AG08396 (cell line): ENCODE data around the gene EME2.
A peak's percentile ranks its signal among the peaks of the same experiment; 100 is the strongest.
"Not testable (repeated sequence)": the region's sequence is repeated elsewhere in the genome, so short reads cannot be mapped to it uniquely, and the experiment has no call there.

Experiments
- DNase-seq: peaks from one replicate; pipeline ENCODE4 v3.0.0; 2012; ENCODE audit warnings: low spot score, mixed read lengths

EME2 gene

DNA sequence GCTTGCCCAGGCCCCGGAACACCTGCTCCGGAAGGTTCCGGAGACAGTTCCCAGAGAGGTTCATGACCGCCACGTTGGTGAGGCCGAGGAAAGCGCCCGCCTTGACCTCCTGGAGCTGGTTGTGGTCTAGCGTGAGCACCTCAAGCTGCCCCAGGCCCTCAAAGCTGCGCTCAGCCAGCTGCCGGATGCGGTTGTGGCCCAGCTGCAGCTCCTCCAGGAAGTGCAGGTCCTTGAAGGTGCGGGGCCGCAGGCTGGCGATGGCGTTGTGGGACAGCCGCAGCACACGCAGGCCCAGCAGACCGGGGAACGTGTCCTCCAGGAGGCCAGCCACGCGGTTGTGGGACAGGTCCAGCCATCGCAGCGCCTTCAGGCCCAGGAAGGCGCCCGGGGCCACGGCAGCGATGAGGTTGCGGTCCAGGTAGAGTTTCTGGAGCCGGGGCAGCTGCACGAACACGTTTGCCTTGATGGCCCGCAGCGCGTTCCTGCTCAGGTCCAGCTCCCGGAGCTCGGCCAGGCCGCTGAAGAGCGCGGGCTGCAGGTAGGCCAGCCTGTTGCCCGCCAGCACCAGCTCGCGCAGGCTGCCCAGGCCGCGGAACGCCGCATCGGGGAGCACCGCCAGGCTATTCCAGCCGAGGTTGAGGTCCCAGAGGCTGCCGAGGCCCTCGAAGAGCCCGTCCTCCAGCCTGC is 18.8 kb downstream of the EME2 start:
- DNase-seq, result no peak

DNA sequence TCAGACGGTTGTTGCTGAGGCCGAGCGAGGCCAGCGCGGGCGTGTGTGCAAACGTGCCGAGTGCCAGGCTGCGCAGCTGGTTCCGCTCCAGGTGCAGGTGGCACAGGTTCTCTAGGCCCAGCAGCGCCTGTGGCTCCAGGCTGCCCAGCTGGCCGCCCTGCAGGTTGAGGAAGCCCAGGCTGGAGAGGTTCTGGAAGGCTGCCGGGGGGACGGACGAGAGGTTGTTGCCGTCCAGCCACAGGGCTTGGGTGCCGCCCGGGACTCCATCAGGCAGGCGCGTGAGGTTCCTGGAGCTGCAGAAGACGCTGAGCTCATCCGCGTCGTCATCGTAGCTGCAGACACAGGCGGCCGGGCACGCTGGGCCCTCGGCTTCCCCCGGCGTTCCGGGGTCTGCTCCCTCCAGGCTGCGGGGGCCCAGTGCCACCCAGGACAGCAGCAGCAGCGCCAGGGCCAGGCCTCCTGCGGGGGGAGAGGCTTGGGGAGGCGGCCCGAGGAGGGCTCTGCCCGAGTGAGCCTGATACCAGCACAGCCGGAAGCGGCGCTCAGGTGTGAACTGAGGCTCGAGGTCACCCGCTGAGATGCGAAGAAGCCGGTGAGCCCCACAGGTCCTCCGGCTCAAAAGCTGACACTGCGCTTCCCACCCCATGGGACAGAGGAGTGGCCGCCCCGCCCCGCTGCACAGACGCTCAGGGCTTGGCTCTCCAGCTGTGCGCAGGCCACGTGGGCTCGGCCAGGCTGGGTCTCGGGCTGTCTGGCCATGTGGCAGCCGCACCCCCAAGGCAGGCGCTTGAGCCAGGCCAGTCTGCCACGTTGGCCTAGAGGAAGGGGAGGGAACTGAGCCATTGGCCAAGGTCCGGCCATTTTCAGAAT is 19.6 kb downstream of the EME2 start:
- no peak for DNase-seq

DNA sequence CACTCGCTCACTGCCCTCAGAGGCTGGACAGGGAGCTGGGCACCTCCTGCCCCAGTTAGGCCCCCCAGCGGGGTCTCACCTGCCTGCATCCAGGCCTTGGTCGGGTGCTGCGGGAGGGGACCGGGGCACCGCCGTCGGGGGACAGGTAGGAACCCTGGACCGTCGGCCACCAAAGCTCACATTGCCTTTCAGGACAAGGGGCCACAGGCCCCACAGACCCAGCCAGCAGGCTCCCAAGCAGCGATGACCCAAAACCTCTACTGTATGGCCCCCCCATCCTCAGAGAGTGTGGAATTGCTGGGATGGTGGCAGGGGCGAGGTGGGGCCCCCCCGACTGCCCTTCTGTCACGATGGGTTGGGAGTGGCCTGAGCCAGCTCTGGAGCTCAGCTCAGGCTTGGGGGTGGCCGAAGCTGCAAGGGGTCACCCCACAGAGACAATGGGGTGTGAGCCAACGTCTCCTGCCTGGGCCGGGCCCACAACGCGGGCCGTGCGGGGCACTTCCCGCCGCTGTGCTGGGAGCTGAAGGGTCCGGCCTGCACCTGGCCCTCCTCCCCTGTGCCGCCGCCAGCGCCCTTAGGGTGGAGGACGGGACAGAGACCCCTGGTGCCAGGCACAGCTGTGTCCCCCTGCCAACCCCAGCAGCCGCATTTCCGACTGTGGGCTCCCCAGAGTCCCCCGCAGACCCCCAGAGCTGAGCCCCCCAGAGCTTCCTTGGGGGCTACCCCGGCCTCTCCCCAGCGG is 20.4 kb downstream of the EME2 start:
- DNase-seq, result no peak

DNA sequence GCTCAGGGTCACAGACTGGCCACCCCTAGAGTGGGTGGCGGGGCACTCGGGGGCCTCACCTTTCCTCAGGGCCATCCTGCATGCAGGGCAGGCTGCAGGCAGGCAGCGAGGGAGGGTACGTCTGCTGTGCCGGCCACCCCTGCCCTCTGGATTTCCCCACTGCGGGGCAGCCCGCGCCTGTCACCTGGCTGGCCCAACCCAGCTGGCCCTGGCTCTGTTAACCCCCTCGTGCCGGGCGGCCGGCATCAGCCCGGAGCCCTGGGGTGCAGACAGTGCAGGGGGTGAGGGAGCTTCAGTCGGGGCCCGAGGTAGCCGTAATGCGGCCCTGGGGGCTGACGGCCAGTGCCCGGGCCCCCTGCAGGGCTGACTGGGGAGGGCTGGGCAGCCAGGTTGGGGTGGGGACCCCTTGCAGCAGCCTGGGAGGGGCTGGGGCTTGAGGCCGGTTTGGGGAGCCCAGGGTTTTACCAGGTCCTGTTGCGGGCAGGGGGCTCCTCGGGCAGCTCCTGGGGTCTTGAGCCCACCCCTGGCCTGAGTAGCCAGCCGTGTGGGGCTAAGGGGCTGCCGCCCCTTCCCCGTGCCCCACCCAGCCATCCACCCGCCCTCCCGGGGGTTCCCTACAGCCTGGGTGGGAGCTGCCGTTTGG is 21.1 kb downstream of the EME2 start, which contains the start of gene IGFALS:
Gene IGFALS, minus strand, starts transcription at position 128 of the 643 bp plus-strand sequence. Its CDS starts 53 bp downstream, at position 75.
- no peak for DNase-seq

DNA sequence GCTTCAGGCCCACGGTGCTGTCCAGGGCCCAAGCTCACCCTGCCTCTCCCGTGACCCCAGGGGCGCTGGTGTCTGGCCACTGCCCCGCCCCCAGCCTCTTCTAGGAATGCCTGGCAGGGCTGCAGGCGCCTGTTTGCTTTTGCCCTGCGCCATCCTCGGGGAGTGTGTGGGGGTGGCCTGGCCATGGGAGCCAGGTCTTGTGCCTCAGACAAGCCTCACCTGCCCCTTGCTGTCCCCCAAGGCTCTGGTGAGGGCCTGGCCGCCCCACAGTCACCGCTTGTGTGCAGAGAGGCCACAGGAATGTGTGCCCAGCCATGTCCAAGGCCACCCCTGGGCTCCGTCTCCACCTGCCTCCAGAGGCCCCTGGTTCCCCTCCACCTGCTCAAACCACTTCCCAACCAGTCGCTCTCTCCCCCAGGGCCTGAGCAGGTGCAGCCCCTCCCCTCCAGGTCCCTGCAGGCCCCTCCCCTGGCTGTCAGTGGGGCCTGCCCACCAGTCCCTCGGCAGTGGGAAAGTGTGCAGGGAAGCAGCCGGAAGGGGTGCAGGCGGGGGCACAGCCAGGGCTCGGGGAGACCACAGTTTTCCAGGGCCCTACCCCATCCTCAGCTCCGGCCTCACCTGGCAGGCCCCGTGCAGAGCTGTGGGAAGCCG is 21.7 kb downstream of the EME2 start:
- no peak for DNase-seq

DNA sequence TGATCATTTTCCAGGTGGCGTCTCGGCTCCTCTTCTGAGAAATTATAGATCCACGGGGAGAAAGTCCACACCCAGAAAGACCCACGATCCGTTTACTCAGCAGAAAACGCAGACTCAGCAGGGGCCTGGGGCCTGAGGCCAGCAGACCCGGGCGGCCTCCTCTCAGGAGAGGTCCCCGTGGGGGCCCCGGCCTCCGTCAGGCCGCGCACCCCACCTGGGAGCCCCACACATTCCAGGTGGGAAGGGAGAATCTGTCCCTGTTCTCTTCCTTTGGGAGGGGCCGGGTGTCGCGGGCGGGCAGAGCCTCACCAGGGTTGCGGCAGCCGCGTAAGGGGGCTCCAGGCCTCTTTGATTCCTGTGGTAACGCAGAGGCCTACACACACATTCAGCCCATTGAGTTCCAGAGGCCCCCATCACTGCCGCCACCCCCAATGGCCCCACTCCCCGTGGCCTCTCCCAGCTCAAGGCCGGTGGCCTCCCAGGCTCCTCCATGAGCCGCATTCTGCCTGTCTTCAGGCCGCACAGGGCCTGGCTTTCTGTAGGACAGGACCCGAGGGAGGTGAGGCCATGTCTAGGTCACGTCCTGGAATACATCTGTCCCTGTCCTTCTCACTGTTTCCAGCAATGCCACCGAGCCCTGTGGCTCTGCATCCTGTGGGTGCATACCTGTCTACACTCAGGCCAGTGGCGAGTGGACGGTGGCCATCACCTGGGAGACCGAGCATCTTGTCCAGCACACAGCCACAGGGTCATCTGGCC is 22.5 kb downstream of the EME2 start:
- DNase-seq, result no peak

DNA sequence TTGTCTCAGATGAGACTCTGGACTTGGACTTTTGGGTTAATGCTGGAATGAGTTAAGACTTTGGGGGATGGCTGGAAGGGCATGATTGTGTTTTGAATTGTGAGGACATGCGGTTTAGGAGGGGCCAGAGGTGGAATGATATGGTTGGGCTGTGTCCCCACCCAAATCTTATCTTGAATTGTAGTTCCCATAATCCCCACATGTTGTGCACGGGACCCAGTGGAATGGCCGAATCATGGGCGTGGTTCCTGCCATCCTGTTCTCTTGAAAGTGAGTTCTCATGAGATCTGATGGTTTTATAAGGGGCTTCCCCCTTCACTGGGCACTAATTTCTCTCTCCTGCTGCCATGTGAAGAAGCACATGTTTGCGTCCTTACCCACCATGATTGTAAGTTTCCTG is 26.7 kb downstream of the EME2 start:
- not testable (repeated sequence) for DNase-seq

DNA sequence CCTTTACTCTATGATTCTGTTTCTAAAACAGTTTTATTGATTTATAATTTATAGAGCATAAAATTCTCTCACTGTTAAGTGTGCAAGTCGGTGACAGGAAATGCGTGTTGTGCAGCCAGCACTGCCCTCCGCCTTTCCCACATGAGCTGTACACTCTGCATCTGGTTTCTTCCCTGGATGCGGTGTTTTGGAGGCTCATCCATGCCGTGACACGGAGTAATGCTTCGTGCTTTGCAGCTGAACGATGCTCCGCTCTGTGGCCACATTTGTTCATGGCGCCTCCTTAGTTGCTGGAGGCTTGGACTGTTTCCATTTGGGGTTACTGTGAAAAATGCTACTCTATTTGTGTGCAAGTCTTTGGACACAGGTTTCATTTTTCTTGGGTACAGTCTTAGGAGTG is 28.1 kb downstream of the EME2 start:
- peak; percentile 49 for DNase-seq

DNA sequence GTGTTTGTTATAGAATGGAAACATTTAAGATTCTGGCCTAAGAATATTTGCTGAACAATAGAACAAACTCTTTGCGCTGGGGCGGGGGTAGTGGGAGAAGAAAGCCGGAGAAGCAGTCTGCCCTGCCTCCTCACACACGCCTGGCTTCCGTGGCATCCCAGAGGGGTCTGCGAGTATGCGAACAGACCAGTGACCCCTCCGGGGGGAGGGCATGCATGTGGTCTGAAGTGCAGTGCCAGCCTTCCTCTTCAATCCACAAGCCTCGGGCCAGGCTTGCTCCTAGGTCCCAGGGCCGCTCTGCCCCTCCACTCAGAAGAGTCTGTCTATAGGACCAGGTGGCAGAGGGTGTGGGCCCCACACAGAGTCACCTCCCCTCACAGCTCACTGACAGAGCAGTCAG is 35.0 kb downstream of the EME2 start:
- DNase-seq, result no peak

DNA sequence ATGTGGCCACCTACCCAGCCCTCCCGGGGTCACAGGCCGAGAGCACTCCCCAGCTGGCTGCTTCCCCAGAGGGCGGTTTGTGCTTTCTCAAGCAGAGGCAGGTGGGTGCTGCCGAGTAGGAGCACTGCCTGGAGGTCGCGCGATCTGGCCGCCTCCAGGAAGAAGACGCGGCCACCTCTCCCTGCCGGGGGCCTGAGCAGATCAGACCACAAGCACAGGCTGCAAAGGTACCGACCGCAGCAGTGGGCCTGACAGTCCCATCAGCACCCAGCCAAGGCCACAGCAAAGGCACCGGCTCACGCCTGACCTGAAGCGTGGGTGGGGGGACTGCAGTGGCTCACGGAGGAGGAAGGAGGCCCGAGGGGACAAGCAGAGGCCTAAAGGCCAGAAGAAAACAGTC is 36.1 kb downstream of the EME2 start:
- DNase-seq, result no peak

DNA sequence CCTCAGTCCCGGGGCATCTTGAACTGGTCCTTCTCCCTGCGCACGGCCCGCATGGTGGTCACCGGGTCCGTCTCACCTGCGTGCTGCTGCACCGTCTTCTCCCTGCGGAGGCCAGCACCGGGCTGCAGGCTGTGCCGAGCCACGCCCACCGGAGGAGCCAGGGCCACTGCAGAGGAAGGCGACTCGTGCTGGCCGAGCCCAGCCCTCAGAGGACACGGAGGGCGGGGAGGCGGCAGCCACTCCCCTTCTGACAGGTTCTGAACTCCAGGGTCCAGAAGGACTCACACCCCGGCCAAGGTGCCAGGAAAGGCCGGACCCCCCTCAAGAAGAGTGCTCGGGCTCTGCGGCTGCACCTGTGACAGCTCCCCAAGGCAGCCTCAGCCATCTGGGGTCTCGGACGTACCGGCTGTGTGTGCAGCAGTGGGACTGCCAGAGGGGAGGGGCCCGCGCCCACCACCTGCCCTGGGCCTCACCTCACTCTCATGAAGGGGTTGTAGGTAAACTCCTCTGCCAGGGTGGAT is 36.7 kb downstream of the EME2 start:
- DNase-seq, result no peak

DNA sequence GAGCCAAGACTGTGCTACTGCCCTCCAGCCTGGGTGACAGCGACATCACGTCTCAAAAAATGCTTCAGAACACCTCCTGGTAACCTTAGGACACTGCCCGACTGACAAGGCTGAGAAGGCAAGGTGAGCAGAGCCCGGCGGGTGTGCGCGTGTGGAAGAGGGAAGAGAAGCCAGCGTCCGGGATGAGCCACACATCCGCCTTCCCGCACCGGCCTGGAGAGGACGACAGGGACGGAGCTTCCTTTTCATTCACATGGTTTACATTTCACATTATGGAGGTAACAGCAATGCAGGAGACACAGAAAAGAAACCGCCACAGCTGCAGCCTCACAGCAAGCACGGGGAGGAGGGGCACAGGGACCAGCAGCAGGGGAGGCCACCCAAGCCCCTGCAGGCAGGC is 37.5 kb downstream of the EME2 start:
- no peak for DNase-seq

DNA sequence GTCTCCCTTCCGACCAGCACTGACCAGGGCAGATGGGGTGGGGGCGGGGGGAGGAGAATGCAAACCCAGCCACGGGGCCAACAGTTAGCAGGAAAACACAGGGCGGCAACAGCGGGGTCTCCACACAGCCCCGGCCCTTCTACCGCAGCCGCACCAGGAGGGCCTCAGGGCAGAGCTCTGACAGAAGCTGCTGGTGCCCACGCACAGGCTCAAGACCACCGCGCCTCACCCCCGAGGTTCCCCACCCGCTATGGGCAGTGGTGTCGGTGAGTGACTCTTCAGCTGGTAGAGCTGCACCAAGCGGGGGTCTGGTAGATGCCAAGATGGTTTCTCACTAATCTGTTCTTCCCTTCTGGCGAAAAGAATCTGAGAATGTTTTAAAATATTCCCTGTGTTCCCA is 37.9 kb downstream of the EME2 start:
- no peak for DNase-seq

DNA sequence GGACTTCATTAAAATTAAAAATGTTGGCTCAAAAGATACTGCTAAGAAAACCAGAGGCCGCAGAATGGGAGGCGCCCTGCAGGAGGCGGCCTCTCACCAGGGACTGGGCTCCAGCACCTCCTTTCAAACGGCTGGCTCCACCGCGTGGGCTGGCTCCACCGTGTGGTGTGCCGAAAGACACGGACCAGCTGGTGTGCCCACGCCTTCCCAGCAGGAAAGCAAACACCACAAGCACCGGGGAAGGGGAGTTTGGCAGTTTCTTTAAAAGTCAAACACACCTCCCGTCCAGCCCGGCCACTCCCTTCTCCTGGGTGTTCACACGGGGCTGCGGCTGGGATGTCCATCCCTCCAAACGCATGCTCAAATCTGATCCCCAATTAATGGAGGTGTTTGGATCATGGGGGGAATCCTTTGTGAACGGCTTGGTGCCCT is 40.1 kb downstream of the EME2 start:
- peak; percentile 93 for DNase-seq

DNA sequence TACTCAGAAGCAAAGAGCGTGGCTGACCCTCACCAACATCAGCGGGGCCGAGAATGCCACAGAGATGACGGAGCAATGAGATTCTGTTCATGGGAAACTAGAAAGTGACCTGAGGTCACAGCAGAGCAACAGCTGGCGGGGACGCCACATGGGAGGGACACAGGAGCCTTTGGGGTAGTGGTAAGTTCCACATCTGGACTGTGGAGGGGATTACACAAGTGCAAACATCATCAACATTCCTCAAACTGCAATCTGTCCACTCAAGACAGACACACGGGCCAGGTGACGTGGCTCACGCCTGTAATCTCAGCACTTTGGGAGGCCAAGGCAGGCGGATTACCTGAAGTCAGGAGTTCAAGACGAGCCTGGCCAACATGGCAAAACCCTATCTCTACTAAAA is 42.9 kb downstream of the EME2 start:
- no peak for DNase-seq

DNA sequence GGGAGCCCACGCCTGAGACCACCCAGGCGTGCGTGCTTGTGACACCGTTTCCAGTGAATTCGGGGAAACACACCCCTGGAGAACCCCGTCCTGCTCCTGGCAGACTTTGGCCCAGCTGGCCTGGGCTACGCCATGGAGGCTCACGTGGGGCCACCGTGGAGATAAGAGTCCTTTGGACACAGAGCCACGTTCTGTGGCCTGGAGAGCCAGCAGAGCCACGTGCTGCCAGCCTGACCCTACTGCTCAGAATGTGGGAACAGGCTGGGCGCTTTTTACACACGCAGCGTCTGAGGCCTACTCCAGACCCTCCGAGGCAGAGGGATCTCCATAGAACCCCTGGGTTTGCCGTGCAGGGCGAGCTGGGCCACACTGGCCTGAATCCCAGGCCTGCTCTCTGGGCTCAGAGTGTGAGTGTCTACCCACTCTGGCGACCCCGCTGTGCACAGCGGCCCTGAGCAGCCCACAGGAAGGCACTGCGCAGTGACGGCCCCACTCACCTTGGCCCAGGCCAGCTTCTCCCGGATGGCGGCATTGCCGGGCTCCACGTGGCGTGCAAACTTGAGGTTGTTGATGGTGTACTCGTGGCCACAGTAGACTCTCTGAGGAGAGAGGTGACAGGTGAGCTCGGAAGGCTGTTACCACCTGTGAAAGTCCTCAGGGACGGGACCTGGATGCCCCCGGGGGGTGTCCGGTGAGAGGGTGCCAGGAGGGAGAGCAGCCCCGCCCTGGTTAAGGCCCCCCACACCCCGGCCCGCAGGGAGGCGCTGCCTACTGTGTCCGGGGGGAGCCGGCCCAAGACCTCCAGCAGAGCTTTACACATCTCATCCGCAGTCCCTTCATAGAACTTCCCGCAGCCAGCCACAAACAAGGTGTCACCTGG is 44.0 kb downstream of the EME2 start:
- DNase-seq, result no peak

DNA sequence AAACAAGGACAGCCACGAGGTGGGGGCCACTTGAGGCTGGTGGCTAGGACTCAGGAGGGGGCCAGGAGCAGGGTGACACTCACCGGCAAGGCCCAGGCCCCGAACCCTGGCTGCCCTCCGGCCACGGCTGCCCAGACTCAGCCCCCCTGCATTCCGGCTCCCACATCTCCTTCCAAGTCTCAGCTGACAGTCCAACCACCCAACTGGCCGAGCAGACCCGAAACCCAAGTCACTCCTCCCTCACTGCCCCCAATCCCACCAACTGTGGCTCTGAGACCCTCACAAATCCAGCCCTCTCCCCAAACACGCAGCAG is 44.6 kb downstream of the EME2 start:
- no peak for DNase-seq

DNA sequence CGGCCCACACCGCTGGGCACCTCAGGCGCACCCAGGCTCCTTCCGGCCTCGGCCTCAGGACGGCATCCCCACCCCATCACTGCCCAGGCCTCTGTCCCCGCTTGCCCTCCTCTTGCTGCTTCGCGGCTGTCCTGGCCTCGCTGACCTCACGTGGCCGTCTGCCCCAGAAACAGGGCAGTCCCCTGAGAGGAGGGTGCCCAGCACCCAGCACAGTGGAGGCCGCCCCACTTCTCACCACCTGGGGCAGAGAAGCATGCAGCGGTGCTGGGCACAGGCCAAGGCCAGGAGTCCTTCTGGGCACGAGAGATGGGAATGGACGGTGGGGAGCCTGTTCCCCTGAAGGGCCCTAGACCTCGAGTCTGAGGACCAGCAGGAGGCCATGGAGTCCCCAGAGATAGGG is 45.1 kb downstream of the EME2 start:
- DNase-seq, result no peak

DNA sequence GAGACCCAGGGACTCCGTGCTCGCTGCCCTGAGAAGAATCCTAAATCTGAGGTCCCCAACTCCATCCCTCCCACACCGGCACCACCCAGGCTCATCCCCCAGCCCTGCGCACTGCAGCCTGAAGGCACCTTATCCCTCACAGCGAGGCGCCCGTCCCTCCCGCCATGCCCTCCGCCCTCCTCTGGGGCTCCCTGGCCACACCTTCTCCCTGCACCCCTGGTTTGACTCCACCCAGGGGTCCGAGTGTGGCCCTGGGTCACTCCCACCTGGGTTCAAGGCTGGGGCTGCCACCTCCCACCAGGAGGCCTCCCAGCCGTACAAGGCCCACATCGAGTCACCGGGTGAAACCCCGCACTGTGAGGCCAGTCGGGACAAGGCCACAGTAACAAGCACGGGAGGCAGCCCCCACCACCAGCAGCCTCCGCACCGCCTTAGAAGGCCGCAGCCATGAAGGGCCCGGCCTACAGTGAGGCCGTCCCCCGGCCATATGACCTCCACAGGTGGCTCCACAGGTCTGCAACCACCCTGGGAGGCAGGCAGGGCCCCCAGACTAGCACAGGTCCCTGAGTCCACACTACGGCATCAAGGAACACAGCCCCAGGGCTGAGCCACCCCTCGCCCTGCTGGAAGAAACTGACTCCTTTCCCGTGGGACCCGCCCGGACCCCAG is 45.7 kb downstream of the EME2 start:
- no peak for DNase-seq
